ENCODE data around the gene THG1L. TPM values are rescaled to one million over a fixed set of nuclear protein-coding genes. Genes with fewer than 3 reads are reported as not detected.

Gene THG1L
- total RNA-seq, 1 donor from 2014 or later, result 17.8 TPM

- H3K4me1 Mint-ChIP-seq, result no peaks in the 10 kb centered on the region
- TF ChIP-seq CTCF (IDR thresholded peaks at IDR 0.05; ENCODE audit: unreplicated experiment), result no peak
- no peak overlapping the region for H3K4me3 Mint-ChIP-seq
- no peak for DNase-seq (ENCODE audit: low spot score in 2 of 2, unreplicated experiment in 2 of 2)
- H3K27ac Mint-ChIP-seq, result no peak overlapping the region
- no peaks in the 10 kb centered on the region for H3K27me3 Mint-ChIP-seq (ENCODE audit: low read depth)
- H3K9me3 Mint-ChIP-seq, result no peaks in the 10 kb centered on the region
- peaks cover 19% of the 10 kb centered on the region for H3K36me3 Mint-ChIP-seq
Measured at GRCh38 chr5:157756122-157756521, 24.9 kb downstream of the THG1L start.

- no peak overlapping the region for H3K4me3 Mint-ChIP-seq
- TF ChIP-seq CTCF (IDR thresholded peaks at IDR 0.05; ENCODE audit: unreplicated experiment), result no peak
- peaks cover 12% of the 10 kb centered on the region for H3K4me1 Mint-ChIP-seq
- H3K27me3 Mint-ChIP-seq (ENCODE audit: low read depth), result no peaks in the 10 kb centered on the region
- H3K36me3 Mint-ChIP-seq, result peaks cover 12% of the 10 kb centered on the region
- DNase-seq (ENCODE audit: low spot score in 2 of 2, unreplicated experiment in 2 of 2), result no peak
- H3K27ac Mint-ChIP-seq, result no peak overlapping the region
- no peaks in the 10 kb centered on the region for H3K9me3 Mint-ChIP-seq
Measured at GRCh38 chr5:157758706-157759105, 27.5 kb downstream of the THG1L start.

GRCh38 chr5:157761690-157762621 is 30.7 kb downstream of the THG1L start:
- no peak overlapping the region for H3K4me3 Mint-ChIP-seq
- no peak overlapping the region for H3K27ac Mint-ChIP-seq
- peak; percentile 87 for TF ChIP-seq CTCF (IDR thresholded peaks at IDR 0.05; ENCODE audit: unreplicated experiment)
- peaks cover 12% of the 10 kb centered on the region for H3K4me1 Mint-ChIP-seq
- H3K36me3 Mint-ChIP-seq, result no peaks in the 10 kb centered on the region
- DNase-seq (ENCODE audit: low spot score in 2 of 2, unreplicated experiment in 2 of 2), result no peak
- H3K9me3 Mint-ChIP-seq, result no peaks in the 10 kb centered on the region
- H3K27me3 Mint-ChIP-seq (ENCODE audit: low read depth), result peaks cover 12% of the 10 kb centered on the region

GRCh38 chr5:157764531-157764930 is 33.3 kb downstream of the THG1L start:
- no peak for TF ChIP-seq CTCF (IDR thresholded peaks at IDR 0.05; ENCODE audit: unreplicated experiment)
- no peak for DNase-seq (ENCODE audit: low spot score in 2 of 2, unreplicated experiment in 2 of 2)
- Mint-ChIP-seq H3K27me3 (ENCODE audit: low read depth) (peaks cover 12% of the 10 kb centered on the region), H3K36me3 (no peaks in the 10 kb centered on the region), H3K27ac (no peak overlapping the region), H3K4me3 (no peak overlapping the region), H3K4me1 (peaks cover 12% of the 10 kb centered on the region), H3K9me3 (no peaks in the 10 kb centered on the region)

- peaks cover 12% of the 10 kb centered on the region for H3K27me3 Mint-ChIP-seq (ENCODE audit: low read depth)
- no peaks in the 10 kb centered on the region for H3K36me3 Mint-ChIP-seq
- no peak for TF ChIP-seq CTCF (IDR thresholded peaks at IDR 0.05; ENCODE audit: unreplicated experiment)
- no peaks in the 10 kb centered on the region for H3K9me3 Mint-ChIP-seq
- no peak for DNase-seq (ENCODE audit: low spot score in 2 of 2, unreplicated experiment in 2 of 2)
- H3K27ac Mint-ChIP-seq, result no peak overlapping the region
- H3K4me1 Mint-ChIP-seq, result peaks cover 11% of the 10 kb centered on the region
- no peak overlapping the region for H3K4me3 Mint-ChIP-seq
Measured at GRCh38 chr5:157766442-157766841, 35.2 kb downstream of the THG1L start.

All from mesothelial cell of epicardium (in vitro differentiated cells).